HuH-7.5 (cell line): ENCODE measurements around the gene ANKRD12.
A peak's percentile ranks its signal among the peaks of the same experiment; 100 is the strongest.
"Not testable (repeated sequence)": the region's sequence is repeated elsewhere in the genome, so short reads cannot be mapped to it uniquely, and the experiment has no call there.

Experiments used
- DNase-seq: peaks from one replicate; pipeline ENCODE4 v3.0.0; 2011; ENCODE audit warnings: low spot score

The ANKRD12 gene

GRCh38 chr18:9136315-9137155 lies at the start of gene ANKRD12:
TSS of gene ANKRD12 (plus strand) at chr18:9136781. CDS start at chr18:9182433, 45,652 bp downstream.
- DNase-seq: peak; percentile 99

DNA sequence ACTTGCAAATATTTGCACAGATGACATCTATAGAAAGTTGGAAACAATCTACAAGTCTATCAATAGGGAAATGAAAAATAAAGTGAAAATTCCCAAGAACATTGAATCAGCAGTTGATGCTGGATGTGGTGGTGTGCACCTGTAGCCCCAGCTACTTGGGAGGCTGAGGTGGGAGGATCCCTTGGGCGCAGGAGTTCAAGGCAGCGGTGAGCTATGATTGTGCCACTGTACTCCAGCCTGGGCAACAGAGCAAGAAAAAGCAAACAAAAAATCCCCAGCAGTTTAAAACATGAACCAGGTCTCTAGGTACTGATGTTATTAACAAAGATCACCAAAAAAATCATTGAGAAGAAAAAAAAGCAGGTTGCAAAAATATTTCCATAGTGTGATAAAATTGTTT lies 49.4 kb upstream of the ANKRD12 start:
- DNase-seq: no peak

- no peak for DNase-seq
Observed at GRCh38 chr18:9088252-9088651, 48.3 kb upstream of the ANKRD12 start.

GRCh38 chr18:9088727-9089126 lies 47.9 kb upstream of the ANKRD12 start:
- DNase-seq: not testable (repeated sequence)

DNA sequence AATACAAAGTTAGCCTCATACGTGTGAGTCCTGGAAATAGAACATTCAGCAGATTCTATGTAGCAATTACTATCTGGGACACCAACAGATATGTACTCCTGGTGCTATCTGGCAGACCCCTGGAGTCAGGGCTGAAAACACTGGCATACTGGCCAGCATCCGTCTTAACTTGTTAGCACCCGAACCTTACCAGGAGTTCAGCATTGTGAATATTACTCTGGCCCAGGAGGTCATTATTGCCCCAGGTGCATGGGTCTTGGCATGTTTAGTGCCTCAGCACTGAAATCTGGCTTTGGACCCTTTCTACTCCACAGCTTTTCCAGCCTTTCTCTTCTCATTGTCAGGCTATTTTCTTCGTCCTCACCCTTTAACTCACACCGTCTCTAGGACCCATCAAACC lies 46.0 kb upstream of the ANKRD12 start:
- no peak for DNase-seq

- DNase-seq: no peak
Observed at GRCh38 chr18:9091066-9091476, 45.5 kb upstream of the ANKRD12 start.

DNA sequence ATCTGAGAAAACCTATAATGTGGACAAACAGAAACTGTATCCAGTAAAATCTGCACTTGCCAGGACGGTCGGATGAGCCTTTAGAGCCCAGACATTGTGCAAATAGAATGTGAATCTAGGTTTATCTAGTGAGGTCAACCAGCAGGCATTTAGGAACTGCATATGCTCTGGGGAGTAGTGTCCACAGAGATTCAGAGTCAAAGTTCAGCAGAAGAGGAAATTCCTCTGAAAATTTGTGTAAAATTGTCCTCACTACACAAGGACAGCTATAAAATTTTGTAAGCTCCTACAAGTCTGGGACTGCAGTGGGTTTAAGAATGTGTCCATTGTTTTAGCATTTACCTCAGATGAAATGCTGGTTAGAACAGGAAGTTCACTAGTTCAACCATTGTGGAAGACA lies 43.9 kb upstream of the ANKRD12 start:
- peak; percentile 47 for DNase-seq

DNA sequence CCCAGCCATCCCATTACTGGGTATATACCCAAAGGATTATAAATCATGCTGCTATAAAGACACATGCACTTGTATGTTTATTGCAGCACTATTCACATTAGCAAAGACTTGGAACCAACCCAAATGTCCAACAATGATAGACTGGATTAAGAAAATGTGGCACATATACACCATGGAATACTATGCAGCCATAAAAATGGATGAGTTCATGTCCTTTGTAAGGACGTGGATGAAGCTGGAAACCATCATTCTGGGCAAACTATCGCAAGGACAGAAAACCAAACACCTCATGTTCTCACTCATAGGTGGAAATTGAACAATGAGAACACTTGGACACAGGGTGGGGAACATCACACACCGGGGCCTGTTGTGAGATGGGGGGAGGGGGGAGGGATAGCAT lies 43.5 kb upstream of the ANKRD12 start:
- DNase-seq: not testable (repeated sequence)

GRCh38 chr18:9094307-9095226 lies 42.0 kb upstream of the ANKRD12 start:
- no peak for DNase-seq

DNA sequence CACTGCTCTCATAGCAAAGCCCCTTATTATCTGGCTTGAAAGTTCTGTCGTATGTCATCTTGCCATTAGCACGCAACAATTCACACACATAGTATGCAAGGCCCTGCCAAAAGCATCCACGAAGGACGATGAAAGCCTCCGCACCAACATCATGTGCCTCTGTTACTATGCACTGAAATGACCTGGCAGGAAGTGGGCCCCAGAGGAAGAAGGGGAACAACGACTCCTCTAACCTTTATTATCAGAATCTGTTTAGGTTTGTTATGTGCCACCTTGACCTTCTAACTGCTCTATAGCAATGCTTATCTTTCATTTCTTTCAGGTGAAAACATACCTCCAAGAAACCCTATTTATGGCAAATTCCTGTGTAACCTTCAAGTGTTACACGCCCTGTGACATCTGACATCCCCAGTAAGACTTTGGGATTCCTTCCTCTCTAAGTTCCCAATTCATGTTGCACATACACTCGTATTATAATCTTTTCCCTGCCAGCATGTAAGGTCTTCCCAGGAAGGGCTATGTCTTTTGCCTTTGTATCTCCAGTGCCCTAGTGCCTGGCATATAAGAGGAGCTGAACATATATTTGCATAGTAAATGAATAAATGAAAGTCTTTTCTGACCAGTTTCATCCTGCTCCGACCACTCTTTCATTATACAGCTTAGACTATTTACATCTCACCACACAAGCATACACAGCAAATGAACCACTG lies 41.1 kb upstream of the ANKRD12 start:
- DNase-seq: no peak

DNA sequence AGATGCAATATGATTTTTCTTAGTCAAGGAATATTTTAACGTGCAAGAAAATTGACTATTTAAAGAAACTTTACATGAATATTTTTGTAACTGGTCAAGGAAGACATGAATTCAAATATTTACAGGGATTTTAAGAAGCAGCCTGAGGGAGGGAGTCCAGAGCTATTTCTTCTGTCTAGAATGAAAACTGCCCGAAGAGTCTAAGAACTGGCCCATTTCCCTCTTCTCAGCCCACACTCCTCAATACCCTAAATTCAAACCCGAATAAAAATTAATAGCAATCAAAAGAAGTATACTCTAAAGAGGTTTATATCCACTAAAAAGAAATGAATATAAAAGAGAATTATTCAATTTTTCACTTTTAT lies 40.6 kb upstream of the ANKRD12 start:
- no peak for DNase-seq

DNA sequence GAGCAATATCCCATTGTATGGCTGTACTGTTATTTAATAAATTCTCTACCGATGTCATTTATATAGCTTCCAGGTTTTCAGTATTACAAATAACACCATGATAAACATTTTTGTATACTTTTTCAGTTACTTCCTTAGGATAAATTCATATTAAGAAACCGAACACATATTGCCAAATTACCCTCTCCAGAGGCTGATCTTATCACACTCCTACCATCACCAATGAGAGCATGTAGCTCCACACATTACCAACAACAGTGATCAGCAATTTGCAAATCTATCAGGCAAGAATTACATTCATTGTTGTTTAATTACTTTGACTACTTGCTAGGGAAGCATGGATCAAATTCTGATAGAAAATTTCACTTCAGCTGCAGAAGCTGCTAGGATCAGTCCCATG lies 39.9 kb upstream of the ANKRD12 start:
- DNase-seq: no peak

DNA sequence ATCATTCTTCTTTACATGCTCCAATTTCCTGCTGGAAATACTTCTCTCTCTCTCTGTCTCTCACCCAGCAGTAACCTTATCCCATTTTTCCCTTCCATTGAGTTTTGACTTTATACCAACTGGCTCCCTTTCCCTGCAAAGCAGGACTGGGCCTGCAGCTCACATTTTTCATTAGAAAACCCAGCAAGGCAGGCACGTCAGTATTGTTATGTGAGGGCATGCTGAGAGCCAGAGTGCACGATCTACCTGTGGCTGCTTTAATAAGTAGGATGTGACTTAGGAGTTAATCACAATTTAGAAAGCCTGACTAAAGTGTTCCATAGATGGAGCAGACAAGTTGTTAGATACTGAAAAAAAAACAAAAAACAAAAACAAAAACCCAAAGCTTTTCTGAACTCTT lies 39.2 kb upstream of the ANKRD12 start:
- no peak for DNase-seq

DNA sequence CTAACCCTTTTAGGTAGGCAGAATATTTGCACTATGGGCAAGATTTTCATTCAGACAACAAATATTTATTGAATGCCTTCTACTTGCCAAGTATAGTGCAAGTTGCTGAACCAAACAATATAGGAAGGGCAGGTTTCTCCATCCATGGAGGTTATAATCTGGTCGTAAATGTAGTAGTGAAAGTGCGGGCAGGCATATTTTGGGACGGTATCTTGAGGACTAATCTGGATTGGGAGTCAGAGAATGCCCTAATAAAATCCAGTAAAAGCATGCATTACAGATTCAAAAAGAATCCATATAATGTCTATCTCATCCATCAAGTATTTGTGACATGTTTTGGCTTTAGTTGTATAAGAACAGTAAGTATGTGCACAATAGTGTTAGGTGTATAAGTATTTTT lies 35.8 kb upstream of the ANKRD12 start:
- no peak for DNase-seq

DNA sequence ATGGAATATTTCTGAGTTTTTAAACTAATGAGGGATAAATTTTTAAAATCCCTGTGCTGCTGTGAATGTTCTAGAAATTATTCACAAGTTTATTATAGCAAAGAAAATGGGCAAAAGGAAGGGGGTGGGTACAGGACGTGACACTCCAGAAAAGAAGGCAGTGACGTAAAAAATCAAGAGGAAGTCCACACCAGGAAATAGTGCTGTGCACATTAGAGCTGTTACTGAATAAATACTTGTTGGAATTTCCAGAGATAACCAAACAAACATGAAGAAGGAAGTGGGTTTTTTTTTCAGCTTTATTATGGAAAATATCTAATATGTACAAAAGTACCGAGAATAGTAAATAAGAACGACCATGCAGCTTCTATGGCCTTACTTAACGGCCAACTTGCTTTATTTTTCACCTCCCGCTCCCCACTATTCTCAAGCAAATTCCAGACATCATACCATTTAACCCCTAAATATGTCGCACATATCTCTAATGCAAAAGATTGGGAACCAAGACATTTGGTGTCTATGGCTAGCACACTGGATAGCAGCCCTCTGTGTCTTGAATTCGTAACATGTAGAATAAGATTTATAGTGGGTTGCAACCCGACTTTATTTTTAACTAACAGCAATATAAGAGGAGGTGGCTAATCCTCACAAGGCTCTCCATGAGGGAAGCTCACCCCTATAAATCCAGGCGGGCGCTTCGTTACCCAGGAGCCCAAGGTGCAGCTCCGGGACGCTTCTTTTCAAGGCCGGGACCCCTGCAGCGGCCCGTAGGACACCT lies 34.7 kb upstream of the ANKRD12 start:
- peak; percentile 46 for DNase-seq

GRCh38 chr18:9102508-9103375 lies 33.8 kb upstream of the ANKRD12 start, which contains the start of gene NDUFV2:
TSS of gene NDUFV2 (plus strand) at chr18:9102699. CDS start at chr18:9102744, 45 bp downstream.
- peak; percentile 94 for DNase-seq

- no peak for DNase-seq
Observed at GRCh38 chr18:9103376-9103873, 33.2 kb upstream of the ANKRD12 start.

GRCh38 chr18:9104244-9104901 lies 32.2 kb upstream of the ANKRD12 start:
- no peak for DNase-seq

GRCh38 chr18:9105420-9105819 lies 31.2 kb upstream of the ANKRD12 start:
- DNase-seq: no peak

- DNase-seq: no peak
Observed at GRCh38 chr18:9106094-9106493, 30.5 kb upstream of the ANKRD12 start.
